ENCODE data around the gene NUDT3.

DNA sequence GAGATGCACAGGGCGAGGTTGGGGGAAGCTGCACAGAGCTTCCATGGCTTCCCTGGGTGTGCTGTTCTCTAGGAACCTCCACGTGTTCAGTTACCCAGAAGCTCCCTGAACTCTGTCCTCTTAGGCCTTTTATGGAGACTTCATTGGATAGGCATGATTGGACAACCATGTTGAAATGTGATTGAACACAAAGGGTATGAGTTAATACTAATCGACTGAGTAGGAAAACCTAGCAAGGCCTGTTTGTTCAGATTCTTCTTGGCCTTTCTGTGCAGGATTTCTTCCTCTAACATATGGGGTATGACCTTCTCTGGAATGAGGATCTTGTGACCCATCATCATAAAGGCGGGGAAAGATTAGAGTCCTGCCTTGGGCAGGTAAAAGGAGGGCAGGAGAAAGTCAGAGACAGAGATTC is 73.0 kb downstream of the NUDT3 start:
- TF ChIP-seq, protein P1, sequence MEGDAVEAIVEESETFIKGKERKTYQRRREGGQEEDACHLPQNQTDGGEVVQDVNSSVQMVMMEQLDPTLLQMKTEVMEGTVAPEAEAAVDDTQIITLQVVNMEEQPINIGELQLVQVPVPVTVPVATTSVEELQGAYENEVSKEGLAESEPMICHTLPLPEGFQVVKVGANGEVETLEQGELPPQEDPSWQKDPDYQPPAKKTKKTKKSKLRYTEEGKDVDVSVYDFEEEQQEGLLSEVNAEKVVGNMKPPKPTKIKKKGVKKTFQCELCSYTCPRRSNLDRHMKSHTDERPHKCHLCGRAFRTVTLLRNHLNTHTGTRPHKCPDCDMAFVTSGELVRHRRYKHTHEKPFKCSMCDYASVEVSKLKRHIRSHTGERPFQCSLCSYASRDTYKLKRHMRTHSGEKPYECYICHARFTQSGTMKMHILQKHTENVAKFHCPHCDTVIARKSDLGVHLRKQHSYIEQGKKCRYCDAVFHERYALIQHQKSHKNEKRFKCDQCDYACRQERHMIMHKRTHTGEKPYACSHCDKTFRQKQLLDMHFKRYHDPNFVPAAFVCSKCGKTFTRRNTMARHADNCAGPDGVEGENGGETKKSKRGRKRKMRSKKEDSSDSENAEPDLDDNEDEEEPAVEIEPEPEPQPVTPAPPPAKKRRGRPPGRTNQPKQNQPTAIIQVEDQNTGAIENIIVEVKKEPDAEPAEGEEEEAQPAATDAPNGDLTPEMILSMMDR (IDR thresholded peaks at IDR 0.05 in 4 of 5, conservative IDR thresholded peaks at IDR 0.05 in 1 of 5), result no peak
- no peak for TF ChIP-seq POLR2A (IDR thresholded peaks at IDR 0.05)

Data from gastrocnemius medialis (tissue), 4 donors.